ENCODE results near the gene AKR1C3. TPM values are rescaled to one million over a fixed set of nuclear protein-coding genes. Genes with fewer than 3 reads are reported as not detected.

AKR1C3 gene
- total RNA-seq, 1 experiment from 2014 or later, result 24.0 TPM

DNA sequence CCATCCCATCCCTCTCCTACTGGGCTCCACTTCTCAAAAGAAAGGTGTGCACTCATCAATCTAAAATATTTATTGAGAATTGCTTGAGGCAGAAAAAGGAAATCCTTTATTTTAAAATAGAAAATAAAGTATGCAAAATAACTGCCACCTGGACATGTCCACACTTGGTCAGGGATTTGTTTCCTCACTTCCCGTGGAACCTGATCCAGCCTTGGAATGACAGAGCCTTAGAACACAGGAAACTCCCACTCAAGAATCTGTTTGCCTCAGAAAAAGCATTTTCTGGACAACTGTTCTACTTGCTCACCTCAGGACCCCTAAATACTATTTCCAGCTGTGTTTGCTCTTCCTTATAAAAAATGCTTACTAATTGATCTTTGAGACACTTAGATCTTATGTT lies 61.7 kb downstream of the AKR1C3 start:
- ChIA-PET CTCF (no interaction called here), POLR2A (ENCODE audit: unreplicated experiment) (no interaction called here)
- Histone ChIP-seq H3K9ac (ENCODE audit: low read length) (no peak overlapping the region), H3K9me3 (ENCODE audit: low read length) (no peaks in the 10 kb centered on the region), H3K9me2 (replicated peaks; ENCODE audit: low read length) (no peaks in the 10 kb centered on the region), H4K20me1 (ENCODE audit: low read length) (no peaks in the 10 kb centered on the region), H2AFZ (ENCODE audit: low read length) (no peak overlapping the region), H3K27me3 (ENCODE audit: low read length) (no peaks in the 10 kb centered on the region), H3F3A (ENCODE audit: low read length, unreplicated experiment) (no peaks in the 10 kb centered on the region), H3K4me1 (ENCODE audit: insufficient read depth, low read length) (no peaks in the 10 kb centered on the region), H3K79me2 (ENCODE audit: low read length) (no peaks in the 10 kb centered on the region), H3K4me3 (ENCODE audit: low read length) (no peak overlapping the region), H3K36me3 (ENCODE audit: low read depth, low read length) (no peaks in the 10 kb centered on the region), H3K27ac (ENCODE audit: low read length) (no peak overlapping the region), H3K4me2 (ENCODE audit: low read length) (no peak overlapping the region)
- no TSS peak for BruUV-seq (replicated peaks)
- intact Hi-C loops (cut with micrococcal nuclease), result no loop called here
- TF ChIP-seq EZH2phosphoT487 (IDR thresholded peaks at IDR 0.05; ENCODE audit: borderline replicate concordance, low read length) (no peak), CTCF (conservative IDR thresholded peaks at IDR 0.05; ENCODE audit: low read depth, low read length) (no peak)
- ATAC-seq (no peak), DNase-seq (no peak)

Other genes starting within 250 kb of the AKR1C3 start
- gene AKR1C1, start 131.0 kb upstream of the AKR1C3 start, total RNA-seq (2014; rRNA removed), result 1.8 and 3.2 TPM in 2 replicates
- 0.66 TPM in 1 of 2 replicates, not detected in the other for gene AKR1C2, start 90.6 kb upstream of the AKR1C3 start, total RNA-seq (2014; rRNA removed)
- gene AKR1C8, start 90.7 kb downstream of the AKR1C3 start, total RNA-seq (2014; rRNA removed), result not detected in 2 replicates
- gene AKR1C4, start 102.4 kb downstream of the AKR1C3 start, total RNA-seq (2014; rRNA removed), result not detected in 2 replicates